Measurements from ENCODE around the gene GIN1. TPM values are rescaled to one million over a fixed set of nuclear protein-coding genes. Genes with fewer than 3 reads are reported as not detected.
"Not testable (repeated sequence)": the region's sequence is repeated elsewhere in the genome, so short reads cannot be mapped to it uniquely, and the experiment has no call there.

The GIN1 gene
- total and polyA plus RNA-seq, 2 donors (not counting 1 experiment from before 2014, with no cell fraction given): 2.2 to 16.9 TPM

- DNase-seq: no peak
- H3K27me3 ChIP-seq (replicated peaks in 1 of 4; ENCODE audit: control extremely low read depth in 1 of 4, control insufficient read depth in 3 of 4, insufficient read depth in 4 of 4, low read length in 3 of 4): no peaks in the 10 kb centered on the region
- Mint-ChIP-seq H3K27me3 (no peaks in the 10 kb centered on the region), H3K4me1 (no peaks in the 10 kb centered on the region), H3K4me3 (no peak overlapping the region), H3K27ac (no peak overlapping the region), H3K9me3 (ENCODE audit: insufficient read depth) (peaks cover 46% of the 10 kb centered on the region)
- no peaks in the 10 kb centered on the region for H3K36me3 ChIP-seq (replicated peaks in 1 of 2; ENCODE audit: control extremely low read depth in 1 of 2, control insufficient read depth in 1 of 2, extremely low read depth in 1 of 2, insufficient read depth in 2 of 2, low read length in 1 of 2)
- H3K4me3 ChIP-seq (ENCODE audit: control extremely low read depth in 1 of 5, extremely low read depth in 1 of 5, insufficient read depth in 1 of 5, low read depth in 2 of 5, low read length in 4 of 5): no peak overlapping the region
- H2AFZ ChIP-seq (ENCODE audit: insufficient read depth, low read depth, low read length, poor library complexity, severe bottlenecking): no peak overlapping the region
- H3K79me2 ChIP-seq (ENCODE audit: control insufficient read depth, insufficient read depth, low read length): no peaks in the 10 kb centered on the region
- POLR2A ChIA-PET: no interaction called here
- H4K20me1 ChIP-seq (ENCODE audit: control insufficient read depth, insufficient read depth, low read length, poor library complexity, severe bottlenecking): no peaks in the 10 kb centered on the region
- 84% methylated on average over 4 of the region's 4 CpGs for WGBS (ENCODE audit: insufficient coverage)
- TF ChIP-seq, protein P1, sequence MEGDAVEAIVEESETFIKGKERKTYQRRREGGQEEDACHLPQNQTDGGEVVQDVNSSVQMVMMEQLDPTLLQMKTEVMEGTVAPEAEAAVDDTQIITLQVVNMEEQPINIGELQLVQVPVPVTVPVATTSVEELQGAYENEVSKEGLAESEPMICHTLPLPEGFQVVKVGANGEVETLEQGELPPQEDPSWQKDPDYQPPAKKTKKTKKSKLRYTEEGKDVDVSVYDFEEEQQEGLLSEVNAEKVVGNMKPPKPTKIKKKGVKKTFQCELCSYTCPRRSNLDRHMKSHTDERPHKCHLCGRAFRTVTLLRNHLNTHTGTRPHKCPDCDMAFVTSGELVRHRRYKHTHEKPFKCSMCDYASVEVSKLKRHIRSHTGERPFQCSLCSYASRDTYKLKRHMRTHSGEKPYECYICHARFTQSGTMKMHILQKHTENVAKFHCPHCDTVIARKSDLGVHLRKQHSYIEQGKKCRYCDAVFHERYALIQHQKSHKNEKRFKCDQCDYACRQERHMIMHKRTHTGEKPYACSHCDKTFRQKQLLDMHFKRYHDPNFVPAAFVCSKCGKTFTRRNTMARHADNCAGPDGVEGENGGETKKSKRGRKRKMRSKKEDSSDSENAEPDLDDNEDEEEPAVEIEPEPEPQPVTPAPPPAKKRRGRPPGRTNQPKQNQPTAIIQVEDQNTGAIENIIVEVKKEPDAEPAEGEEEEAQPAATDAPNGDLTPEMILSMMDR (IDR thresholded peaks at IDR 0.05): no peak
- no peak for TF ChIP-seq EZH2 (IDR thresholded peaks at IDR 0.05; ENCODE audit: borderline replicate concordance, insufficient read depth, low read depth, low read length, poor library complexity, severe bottlenecking)
- CTCF ChIA-PET: no interaction called here
- H3K4me2 ChIP-seq (replicated peaks; ENCODE audit: low read depth, low read length, poor library complexity, severe bottlenecking): no peak overlapping the region
- H3K9me3 ChIP-seq (ENCODE audit: control extremely low read depth in 1 of 3, control insufficient read depth in 2 of 3, insufficient read depth in 1 of 3, low read length in 2 of 3): peaks cover 5 to 65% (median 21%) of the 10 kb centered on the region in 3 donors
- ATAC-seq (ENCODE audit: low read depth): no peak
- H3K9ac ChIP-seq (ENCODE audit: low read length): no peak overlapping the region
- intact Hi-C loops (cut with micrococcal nuclease): no loop called here
- no peak overlapping the region for H3K27ac ChIP-seq (ENCODE audit: low read length in 2 of 2)
- no peaks in the 10 kb centered on the region for H3K4me1 ChIP-seq (ENCODE audit: control insufficient read depth in 2 of 2, insufficient read depth in 2 of 2, low read length in 2 of 2)
Measured at GRCh38 chr5:103079796-103080195, 40.1 kb downstream of the GIN1 start.

DNA sequence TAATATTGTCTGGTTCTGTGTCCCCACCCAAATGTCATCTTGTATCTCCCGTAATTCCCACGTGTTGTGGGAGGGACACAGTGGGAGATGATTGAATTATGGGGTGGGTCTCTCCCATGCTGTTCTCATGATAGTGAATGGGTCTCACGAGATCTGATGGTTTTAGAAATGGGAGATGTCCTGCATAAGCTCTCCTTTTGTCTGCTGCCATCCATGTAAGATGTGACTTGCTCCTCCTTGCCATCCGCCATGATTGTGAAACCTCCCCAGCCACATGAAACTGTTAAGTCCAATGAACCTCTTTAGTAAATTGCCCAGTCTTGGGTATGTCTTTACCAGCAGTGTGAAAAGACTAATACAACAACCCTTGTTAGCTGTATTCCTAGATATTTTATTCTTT, 44.5 kb downstream of the GIN1 start:
- no peaks in the 10 kb centered on the region for H3K36me3 ChIP-seq (replicated peaks in 1 of 2; ENCODE audit: control extremely low read depth in 1 of 2, control insufficient read depth in 1 of 2, extremely low read depth in 1 of 2, insufficient read depth in 2 of 2, low read length in 1 of 2)
- ATAC-seq (ENCODE audit: low read depth): no peak
- WGBS (ENCODE audit: insufficient coverage): 90% methylated on average over 3 of the region's 4 CpGs
- H2AFZ ChIP-seq (ENCODE audit: insufficient read depth, low read depth, low read length, poor library complexity, severe bottlenecking): no peak overlapping the region
- no peak for DNase-seq
- peaks cover 2 to 42% (median 22%) of the 10 kb centered on the region in 3 donors for H3K9me3 ChIP-seq (ENCODE audit: control extremely low read depth in 1 of 3, control insufficient read depth in 2 of 3, insufficient read depth in 1 of 3, low read length in 2 of 3)
- Mint-ChIP-seq H3K4me3 (no peak overlapping the region), H3K9me3 (ENCODE audit: insufficient read depth) (peaks cover 29% of the 10 kb centered on the region), H3K4me1 (no peaks in the 10 kb centered on the region), H3K27ac (no peak overlapping the region), H3K27me3 (peaks cover 3% of the 10 kb centered on the region)
- no peak overlapping the region for H3K9ac ChIP-seq (ENCODE audit: low read length)
- H3K4me2 ChIP-seq (replicated peaks; ENCODE audit: low read depth, low read length, poor library complexity, severe bottlenecking): no peak overlapping the region
- no peaks in the 10 kb centered on the region for H4K20me1 ChIP-seq (ENCODE audit: control insufficient read depth, insufficient read depth, low read length, poor library complexity, severe bottlenecking)
- POLR2A ChIA-PET: no interaction called here
- CTCF ChIA-PET: no interaction called here
- intact Hi-C loops (cut with micrococcal nuclease): no loop called here
- no peak for TF ChIP-seq EZH2 (IDR thresholded peaks at IDR 0.05; ENCODE audit: borderline replicate concordance, insufficient read depth, low read depth, low read length, poor library complexity, severe bottlenecking)
- TF ChIP-seq, protein P1 (IDR thresholded peaks at IDR 0.05): no peak
- H3K4me1 ChIP-seq (ENCODE audit: control insufficient read depth in 2 of 2, insufficient read depth in 2 of 2, low read length in 2 of 2): no peaks in the 10 kb centered on the region
- H3K79me2 ChIP-seq (ENCODE audit: control insufficient read depth, insufficient read depth, low read length): no peaks in the 10 kb centered on the region
- H3K4me3 ChIP-seq (ENCODE audit: control extremely low read depth in 1 of 5, extremely low read depth in 1 of 5, insufficient read depth in 1 of 5, low read depth in 2 of 5, low read length in 4 of 5): no peak overlapping the region
- no peaks in the 10 kb centered on the region for H3K27me3 ChIP-seq (replicated peaks in 1 of 4; ENCODE audit: control extremely low read depth in 1 of 4, control insufficient read depth in 3 of 4, insufficient read depth in 4 of 4, low read length in 3 of 4)
- H3K27ac ChIP-seq (ENCODE audit: low read length in 2 of 2): no peak overlapping the region

- H2AFZ ChIP-seq (ENCODE audit: insufficient read depth, low read depth, low read length, poor library complexity, severe bottlenecking); H3K4me2 ChIP-seq (replicated peaks; ENCODE audit: low read depth, low read length, poor library complexity, severe bottlenecking); H3K9ac ChIP-seq (ENCODE audit: low read length); H3K36me3 ChIP-seq (replicated peaks in 1 of 2; ENCODE audit: control extremely low read depth in 1 of 2, control insufficient read depth in 1 of 2, extremely low read depth in 1 of 2, insufficient read depth in 2 of 2, low read length in 1 of 2); CTCF ChIA-PET; H3K27ac Mint-ChIP-seq; H3K79me2 ChIP-seq (ENCODE audit: control insufficient read depth, insufficient read depth, low read length); H3K4me1 Mint-ChIP-seq; ATAC-seq (ENCODE audit: low read depth); intact Hi-C loops (cut with micrococcal nuclease); POLR2A ChIA-PET; H3K4me1 ChIP-seq (ENCODE audit: control insufficient read depth in 2 of 2, insufficient read depth in 2 of 2, low read length in 2 of 2); DNase-seq; H3K27ac ChIP-seq (ENCODE audit: low read length in 2 of 2); H3K27me3 ChIP-seq (replicated peaks in 1 of 4; ENCODE audit: control extremely low read depth in 1 of 4, control insufficient read depth in 3 of 4, insufficient read depth in 4 of 4, low read length in 3 of 4); H3K27me3 Mint-ChIP-seq; H4K20me1 ChIP-seq (ENCODE audit: control insufficient read depth, insufficient read depth, low read length, poor library complexity, severe bottlenecking); H3K4me3 ChIP-seq (ENCODE audit: control extremely low read depth in 1 of 5, extremely low read depth in 1 of 5, insufficient read depth in 1 of 5, low read depth in 2 of 5, low read length in 4 of 5); H3K4me3 Mint-ChIP-seq: not testable (repeated sequence)
- WGBS (ENCODE audit: insufficient coverage): 77% methylated on average over 2 of the region's 4 CpGs
- H3K9me3 ChIP-seq (ENCODE audit: control extremely low read depth in 1 of 3, control insufficient read depth in 2 of 3, insufficient read depth in 1 of 3, low read length in 2 of 3): peaks cover 2 to 26% (median 9%) of the 10 kb centered on the region in 3 donors
- H3K9me3 Mint-ChIP-seq (ENCODE audit: insufficient read depth): peaks cover 25% of the 10 kb centered on the region
Measured at GRCh38 chr5:103073500-103073899, 46.4 kb downstream of the GIN1 start.
